ENCODE data around the gene FBXW12. TPM values are rescaled to one million over a fixed set of nuclear protein-coding genes. Genes with fewer than 3 reads are reported as not detected.

Gene FBXW12
- total RNA-seq, 1 experiment from 2014 or later: 2.0 TPM

- TF ChIP-seq AFF4 (CRISPR knock-in tag; IDR thresholded peaks at IDR 0.05; ENCODE audit: borderline replicate concordance): no peak
- TF ChIP-seq SMAD4 (CRISPR knock-in tag; IDR thresholded peaks at IDR 0.05): no peak
- TF ChIP-seq TP53 (CRISPR knock-in tag; IDR thresholded peaks at IDR 0.05): no peak
Observed at GRCh38 chr3:48367201-48367600, 4.8 kb upstream of the FBXW12 start (continued).

GRCh38 chr3:48369693-48370332 is 2.2 kb upstream of the FBXW12 start:
- ChIA-PET POLR2A (interaction anchor here (0.5 to 0.7 kb wide), 2 partner anchors 125 to 254 kb away, joined by 3 to 5 read pairs; no protein-coding TSS in a partner anchor), CTCF (interaction anchor here (1.4 kb wide), 1 partner anchor 66 kb away, joined by 6 read pairs; no protein-coding TSS in a partner anchor)
- Mint-ChIP-seq H3K4me1 (peaks cover 16% of the 10 kb centered on the region), H3K4me3 (no peak overlapping the region), H3K27me3 (ENCODE audit: low read depth) (peaks cover 9% of the 10 kb centered on the region), H3K27ac (peak overlapping the region; percentile 4; the same call in 1 of the 2 replicates), H3K36me3 (no peaks in the 10 kb centered on the region), H3K9me3 (peaks cover 2% of the 10 kb centered on the region)
- TF ChIP-seq FOXJ3 (CRISPR knock-in tag; IDR thresholded peaks at IDR 0.05; ENCODE audit: borderline replicate concordance): no peak
- TF ChIP-seq TEAD4 (CRISPR knock-in tag; IDR thresholded peaks at IDR 0.05): no peak
- no peak for TF ChIP-seq FOXP4 (CRISPR knock-in tag; IDR thresholded peaks at IDR 0.05)
- no peak for TF ChIP-seq SOX15 (CRISPR knock-in tag; IDR thresholded peaks at IDR 0.05)
- peak; percentile 49 for ATAC-seq
- no peak for DNase-seq (ENCODE audit: low spot score)

GRCh38 chr3:48370333-48370713 is 1.7 kb upstream of the FBXW12 start:
- H3K27ac Mint-ChIP-seq: no peak overlapping the region; the same call in 1 of the 2 replicates
- POLR2A ChIA-PET: no interaction called here

More at GRCh38 chr3:48370333-48370713, 1.7 kb upstream of the FBXW12 start:
- Mint-ChIP-seq H3K9me3 (no peaks in the 10 kb centered on the region; the same call in 1 of the 2 replicates), H3K4me1 (peaks cover 16% of the 10 kb centered on the region), H3K4me3 (no peak overlapping the region), H3K27me3 (ENCODE audit: low read depth) (peaks cover 6% of the 10 kb centered on the region; the same call in 1 of the 2 replicates), H3K36me3 (no peaks in the 10 kb centered on the region; the same call in 1 of the 2 replicates)
- ATAC-seq (peak; percentile 60), DNase-seq (ENCODE audit: low spot score) (no peak)
- CTCF ChIA-PET: interaction anchor here (1.4 kb wide), 1 partner anchor 66 kb away, joined by 6 read pairs; no protein-coding TSS in a partner anchor
- TF ChIP-seq PRDM15 (CRISPR knock-in tag; IDR thresholded peaks at IDR 0.05) (no peak), CREM (CRISPR knock-in tag; IDR thresholded peaks at IDR 0.05) (no peak), USF2 (CRISPR knock-in tag; IDR thresholded peaks at IDR 0.05) (no peak), ERG (CRISPR knock-in tag; IDR thresholded peaks at IDR 0.05) (no peak), SMAD4 (CRISPR knock-in tag; IDR thresholded peaks at IDR 0.05) (no peak), TEAD4 (CRISPR knock-in tag; IDR thresholded peaks at IDR 0.05) (no peak), ATF2 (CRISPR knock-in tag; IDR thresholded peaks at IDR 0.05; ENCODE audit: borderline replicate concordance, low read depth) (no peak), ELF4 (CRISPR knock-in tag; IDR thresholded peaks at IDR 0.05; ENCODE audit: low read depth) (no peak)
